HEK293T (cell line): Measurements from ENCODE around the gene LYPD1.

Experiments used
- ARNT ChIP-seq: fragments of 450-650 bp; IDR thresholded peaks from 2 replicates; pipeline ENCODE4 v1.6.1; 2017; ENCODE audit warnings: mild to moderate bottlenecking
- BHLHE40 ChIP-seq: fragments of 450-650 bp; IDR thresholded peaks from 2 replicates; pipeline ENCODE4 v1.6.1; 2016; ENCODE audit warnings: mild to moderate bottlenecking, moderate library complexity, borderline replicate concordance
- FOXA1 ChIP-seq: fragments of 450-650 bp; IDR thresholded peaks from 2 replicates; pipeline ENCODE4 v1.6.1; 2016; ENCODE audit warnings: mild to moderate bottlenecking
- FOXK2 ChIP-seq: fragments of 450-650 bp; IDR thresholded peaks from 2 replicates; pipeline ENCODE4 v1.6.1; 2016; ENCODE audit warnings: mild to moderate bottlenecking
- FOXM1 ChIP-seq: fragments of 450-650 bp; IDR thresholded peaks from 2 replicates; pipeline ENCODE4 v1.6.1; 2017; ENCODE audit warnings: mild to moderate bottlenecking, borderline replicate concordance
- HDGF ChIP-seq: fragments of 450-650 bp; IDR thresholded peaks from 2 replicates; pipeline ENCODE4 v1.6.1; 2017; ENCODE audit warnings: antibody characterized with exemption, borderline replicate concordance
- L3MBTL2 ChIP-seq: fragments of 450-650 bp; conservative IDR thresholded peaks from 2 replicates; pipeline ENCODE4 v1.6.1; 2016; ENCODE audit warnings: mild to moderate bottlenecking
- NFRKB ChIP-seq: fragments of 450-650 bp; IDR thresholded peaks from 2 replicates; pipeline ENCODE4 v1.6.1; 2016; ENCODE audit warnings: mild to moderate bottlenecking, moderate library complexity
- PKNOX1 ChIP-seq: fragments of 450-650 bp; IDR thresholded peaks from 2 replicates; pipeline ENCODE4 v1.6.1; 2016
- SP1 ChIP-seq: fragments of 450-650 bp; IDR thresholded peaks from 2 replicates; pipeline ENCODE4 v1.6.1; 2017
- SUZ12 ChIP-seq: fragments of 450-650 bp; IDR thresholded peaks from 2 replicates; pipeline ENCODE4 v1.6.1; 2016; ENCODE audit warnings: mild to moderate bottlenecking
- TARDBP ChIP-seq: fragments of 450-650 bp; IDR thresholded peaks from 2 replicates; pipeline ENCODE4 v1.6.1; 2016
- ZNF384 ChIP-seq: fragments of 450-650 bp; IDR thresholded peaks from 2 replicates; pipeline ENCODE4 v1.6.1; 2016

DNA sequence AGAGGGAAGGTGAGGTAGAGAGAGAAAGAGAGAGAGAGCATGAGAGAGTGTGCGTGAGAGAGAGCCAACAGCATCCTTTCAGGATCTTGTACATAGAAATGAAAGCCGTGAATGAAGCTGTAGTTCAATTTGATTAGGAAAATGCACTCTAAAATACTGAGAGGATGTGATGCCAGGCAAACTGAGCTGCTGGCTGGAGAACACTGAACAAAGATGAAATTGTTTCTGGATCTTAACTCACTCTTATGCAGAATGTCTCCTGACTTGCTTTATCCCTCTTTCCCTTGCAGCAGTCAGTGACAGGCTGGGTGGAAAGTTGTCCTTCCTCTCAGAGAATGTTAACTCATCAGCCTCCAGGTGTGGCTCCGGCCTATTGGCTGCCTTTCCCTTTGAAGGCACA is 10.7 kb downstream of the LYPD1 start:
- TF ChIP-seq BHLHE40 (no peak), PKNOX1 (no peak), FOXM1 (no peak), NFRKB (no peak), SUZ12 (no peak), SP1 (no peak), TARDBP (no peak), ZNF384 (no peak), L3MBTL2 (no peak), FOXK2 (no peak), HDGF (no peak), ARNT (no peak), FOXA1 (no peak)
